Loucy (cell line): Measurements from ENCODE around the gene LAPTM5.

ENCODE experiments used
- EZH2phosphoT487 ChIP-seq: fragments of 200-600 bp; IDR thresholded peaks from 2 replicates; pipeline ENCODE4 v1.6.1; 2018; ENCODE audit warnings: antibody characterized with exemption, mild to moderate bottlenecking, moderate library complexity, borderline replicate concordance
- TF ChIP-seq, protein P1 (sequence below): fragments of 200-600 bp; sonication (generic); conservative IDR thresholded peaks from 2 replicates; pipeline ENCODE4 v1.5.1; 2014; ENCODE audit warnings: mild to moderate bottlenecking, antibody characterized with exemption, low read length

DNA sequence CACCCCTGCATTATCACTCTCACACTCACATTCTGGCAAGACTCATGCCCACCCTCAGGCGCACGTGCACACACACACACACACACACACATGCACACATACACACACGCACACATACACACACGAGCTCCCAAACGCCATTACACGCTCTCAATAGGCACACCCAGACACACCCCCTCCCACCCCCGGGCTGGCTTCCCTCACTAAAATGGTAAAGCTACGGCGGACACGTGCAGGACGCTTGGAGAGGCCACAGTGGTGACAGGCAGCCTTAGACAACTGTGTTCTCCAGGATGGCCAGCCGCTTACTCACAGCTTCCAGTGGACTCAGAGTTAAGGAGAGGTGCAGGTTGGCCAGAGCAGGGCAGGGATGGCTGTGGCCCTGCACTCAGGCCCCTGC, 44.3 kb downstream of the LAPTM5 start:
- TF ChIP-seq, protein P1, sequence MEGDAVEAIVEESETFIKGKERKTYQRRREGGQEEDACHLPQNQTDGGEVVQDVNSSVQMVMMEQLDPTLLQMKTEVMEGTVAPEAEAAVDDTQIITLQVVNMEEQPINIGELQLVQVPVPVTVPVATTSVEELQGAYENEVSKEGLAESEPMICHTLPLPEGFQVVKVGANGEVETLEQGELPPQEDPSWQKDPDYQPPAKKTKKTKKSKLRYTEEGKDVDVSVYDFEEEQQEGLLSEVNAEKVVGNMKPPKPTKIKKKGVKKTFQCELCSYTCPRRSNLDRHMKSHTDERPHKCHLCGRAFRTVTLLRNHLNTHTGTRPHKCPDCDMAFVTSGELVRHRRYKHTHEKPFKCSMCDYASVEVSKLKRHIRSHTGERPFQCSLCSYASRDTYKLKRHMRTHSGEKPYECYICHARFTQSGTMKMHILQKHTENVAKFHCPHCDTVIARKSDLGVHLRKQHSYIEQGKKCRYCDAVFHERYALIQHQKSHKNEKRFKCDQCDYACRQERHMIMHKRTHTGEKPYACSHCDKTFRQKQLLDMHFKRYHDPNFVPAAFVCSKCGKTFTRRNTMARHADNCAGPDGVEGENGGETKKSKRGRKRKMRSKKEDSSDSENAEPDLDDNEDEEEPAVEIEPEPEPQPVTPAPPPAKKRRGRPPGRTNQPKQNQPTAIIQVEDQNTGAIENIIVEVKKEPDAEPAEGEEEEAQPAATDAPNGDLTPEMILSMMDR: no peak
- no peak for TF ChIP-seq EZH2phosphoT487
